Raji (cell line): ENCODE measurements around the gene UTP18.

ENCODE experiments used
- POLR2A ChIP-seq: IDR thresholded peaks from 2 replicates; pipeline ENCODE4 v1.6.1; 2011; ENCODE audit warnings: low read depth, low read length, control low read depth; ENCODE audit not compliant: insufficient read depth

The UTP18 gene

GRCh38 chr17:51260237-51261023 is at the start of gene UTP18:
Gene UTP18 (plus strand): TSS chr17:51260546. CDS start chr17:51260585, 39 bp downstream.
- peak; percentile 83 for TF ChIP-seq POLR2A

GRCh38 chr17:51214920-51215319 is 45.4 kb upstream of the UTP18 start:
- TF ChIP-seq POLR2A = no peak

DNA sequence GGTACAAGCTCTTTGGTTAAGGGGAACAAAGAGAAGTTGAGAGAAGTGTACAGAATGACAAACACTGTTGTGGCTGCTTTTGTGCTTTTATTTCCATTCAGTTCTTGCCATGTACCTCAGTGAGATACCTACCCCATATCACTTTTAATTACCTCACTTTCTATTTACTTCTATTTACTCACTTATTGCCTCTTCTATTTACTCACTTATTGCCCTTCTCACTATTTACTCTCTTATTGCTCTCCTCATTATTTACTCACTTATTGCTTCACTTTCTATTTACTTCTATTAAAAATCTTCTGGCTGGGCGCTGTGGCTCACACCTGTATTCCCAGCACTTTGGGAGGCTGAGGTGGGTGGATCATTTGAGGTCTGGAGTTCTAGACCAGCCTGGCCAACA is 42.4 kb upstream of the UTP18 start:
- TF ChIP-seq POLR2A = no peak

DNA sequence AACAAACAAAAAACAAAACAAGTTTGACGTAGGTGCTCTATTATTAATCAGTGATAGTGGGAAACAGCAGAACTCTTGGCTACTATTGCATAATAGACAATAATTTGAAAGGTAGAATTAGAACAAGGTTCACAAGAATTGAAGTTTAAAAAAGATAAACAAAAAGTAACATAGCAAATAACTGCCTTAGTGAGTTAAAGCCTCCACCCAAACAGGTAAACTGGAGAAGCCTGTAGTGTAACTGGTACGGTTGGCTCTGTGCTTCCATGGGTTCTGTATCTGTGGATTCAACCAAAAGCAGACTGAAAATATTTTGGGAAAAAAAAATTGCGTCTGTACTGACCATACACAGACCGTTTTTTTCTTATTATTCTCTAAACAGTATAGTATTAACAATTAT is 39.0 kb upstream of the UTP18 start:
- no peak for TF ChIP-seq POLR2A

GRCh38 chr17:51224402-51225262 is 35.7 kb upstream of the UTP18 start:
- no peak for TF ChIP-seq POLR2A

DNA sequence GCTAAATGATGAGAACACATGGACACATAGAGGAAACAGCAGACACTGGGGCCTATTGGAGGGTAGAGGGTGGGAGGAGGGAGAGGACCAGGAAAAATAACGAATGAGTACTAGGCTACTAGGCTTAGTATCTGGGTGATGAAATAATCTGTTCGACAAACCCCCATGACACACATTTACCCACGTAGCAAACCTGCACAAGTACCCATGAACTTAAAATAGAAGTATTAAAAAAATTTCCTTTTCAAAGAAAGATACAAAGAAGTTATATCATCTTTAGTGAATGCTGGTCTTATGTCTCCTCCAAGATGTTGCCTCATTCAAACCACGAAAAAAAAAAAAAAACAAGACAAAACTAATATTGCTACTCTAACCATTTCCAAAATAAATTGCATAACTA is 32.2 kb upstream of the UTP18 start:
- no peak for TF ChIP-seq POLR2A

DNA sequence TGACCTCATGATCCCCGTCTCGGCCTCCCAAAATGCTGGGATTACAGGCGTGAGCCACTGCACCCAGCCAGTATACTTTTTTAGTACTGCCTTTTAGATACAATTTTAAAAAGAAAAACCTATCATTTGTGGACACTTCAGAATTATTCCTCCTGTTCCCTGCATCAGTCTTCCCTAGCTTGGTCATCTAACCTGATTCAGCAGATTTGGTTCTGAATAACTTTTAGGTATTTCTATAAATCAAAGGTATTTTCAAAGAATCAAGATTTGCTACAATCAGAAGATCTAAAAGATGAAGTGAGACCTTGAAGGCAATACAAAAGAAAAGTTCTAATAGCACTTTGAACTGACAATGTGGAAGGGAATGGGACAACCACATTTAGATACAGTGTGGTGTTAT is 30.5 kb upstream of the UTP18 start:
- no peak for TF ChIP-seq POLR2A

GRCh38 chr17:51230306-51230705 is 30.0 kb upstream of the UTP18 start:
- no peak for TF ChIP-seq POLR2A

GRCh38 chr17:51231999-51232398 is 28.3 kb upstream of the UTP18 start:
- TF ChIP-seq POLR2A = no peak

GRCh38 chr17:51234162-51234561 is 26.2 kb upstream of the UTP18 start:
- no peak for TF ChIP-seq POLR2A

GRCh38 chr17:51238255-51238887 is 22.0 kb upstream of the UTP18 start:
- TF ChIP-seq POLR2A = no peak

DNA sequence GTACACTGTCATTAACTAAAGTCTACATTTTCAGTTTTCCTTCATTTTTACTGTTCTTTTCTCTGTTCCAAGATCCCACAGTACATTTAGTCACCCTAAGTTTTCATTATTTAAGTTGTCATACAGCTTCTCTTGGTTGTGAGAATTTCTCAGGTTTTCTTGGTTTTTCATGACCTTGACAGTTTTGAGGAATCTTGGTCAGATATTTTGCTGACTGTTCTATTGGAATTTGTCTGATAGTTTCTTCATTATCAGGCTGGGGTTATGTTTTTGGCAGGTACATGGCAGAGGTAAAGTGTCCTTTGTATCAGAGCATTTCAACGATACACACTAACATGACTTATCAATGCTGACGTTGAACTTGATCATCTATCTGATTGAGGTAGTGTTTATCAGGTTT is 20.1 kb upstream of the UTP18 start:
- no peak for TF ChIP-seq POLR2A

DNA sequence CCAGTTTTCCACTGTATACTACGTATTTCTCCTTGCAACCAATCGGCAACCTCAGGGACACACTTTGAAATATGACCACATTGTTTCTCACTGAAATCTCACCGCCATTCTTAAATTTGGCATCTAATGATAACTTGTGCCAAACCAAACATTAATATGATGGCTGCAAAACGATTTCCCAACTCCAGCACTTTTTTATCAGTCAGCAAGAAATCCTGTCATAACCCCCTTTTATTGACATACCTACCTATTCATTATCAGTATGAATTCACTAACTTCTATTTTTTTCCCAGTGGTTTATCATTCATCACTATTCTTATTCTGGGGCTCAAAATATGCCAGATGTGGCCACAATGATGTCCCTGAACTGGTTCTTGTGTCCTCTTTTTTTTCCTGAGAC is 16.3 kb upstream of the UTP18 start:
- TF ChIP-seq POLR2A = no peak

GRCh38 chr17:51245535-51245934 is 14.8 kb upstream of the UTP18 start:
- no peak for TF ChIP-seq POLR2A

- no peak for TF ChIP-seq POLR2A
These were observed 10.0 kb upstream of the UTP18 start for GRCh38 chr17:51250314-51250840.

GRCh38 chr17:51251010-51251409 is 9.3 kb upstream of the UTP18 start:
- TF ChIP-seq POLR2A = no peak

GRCh38 chr17:51255673-51256072 is 4.7 kb upstream of the UTP18 start:
- TF ChIP-seq POLR2A = no peak
